Effector memory CD8-positive, alpha-beta T cell (primary cell): ENCODE measurements around the gene KRT23.

ENCODE experiments used
- ATAC-seq: fragments of 150-1000 bp; cut with Tn5 transposase; replicated peaks from 2 replicates; pipeline ENCODE4 v1.10.0; 2021; ENCODE audit warnings: mild to moderate bottlenecking, moderate library complexity
- DNase-seq, 3 experiments: peaks; one replicate each; pipeline ENCODE4 v3.0.0; 2021
- H3K27ac Mint-ChIP-seq, 2 donors: one replicate each; pipeline ENCODE4 v1.8.0; 2022; ENCODE audit warnings: mild to moderate bottlenecking in 2 of 2, mixed read lengths in 2 of 2, moderate library complexity in 2 of 2
- H3K27me3 Mint-ChIP-seq, 2 donors: one replicate each; pipeline ENCODE4 v1.8.0; 2022; ENCODE audit warnings: mixed read lengths in 2 of 2
- H3K36me3 Mint-ChIP-seq: one replicate; pipeline ENCODE4 v1.8.0; 2022; ENCODE audit warnings: mild to moderate bottlenecking, moderate library complexity, mixed read lengths; ENCODE audit not compliant: insufficient read depth
- H3K4me1 Mint-ChIP-seq, 2 donors: one replicate each; pipeline ENCODE4 v1.8.0; 2022; ENCODE audit warnings: low read depth in 2 of 2, mixed read lengths in 2 of 2
- H3K4me3 Mint-ChIP-seq, 2 donors: one replicate each; pipeline ENCODE4 v1.8.0; 2022; ENCODE audit warnings: mild to moderate bottlenecking in 2 of 2, mixed read lengths in 2 of 2, moderate library complexity in 2 of 2
- H3K9me3 Mint-ChIP-seq, 2 donors: one replicate each; pipeline ENCODE4 v1.8.0; 2022; ENCODE audit warnings: mixed read lengths in 2 of 2
- total RNA-seq, 9 experiments: gene quantifications; one replicate each; lab custom pipeline; 2026; lab: John Stamatoyannopoulos, UW

Gene KRT23
- 0 to 0.38 (median 0) reads per million in 9 experiments for total RNA-seq

GRCh38 chr17:40937384-40937819 is at the start of gene KRT23:
Gene KRT23, minus strand, starts transcription at chr17:40937646. Its CDS starts 1,043 bp downstream, at chr17:40936603.
- H3K9me3 Mint-ChIP-seq, result no peaks in the 10 kb centered on the region
- DNase-seq (no peak), ATAC-seq (peak; percentile 21)
- peaks cover 55 to 57% of the 10 kb centered on the region in 2 donors for H3K27me3 Mint-ChIP-seq
- H3K4me3 Mint-ChIP-seq, result peak within 1 kb of the TSS in 1 of 2 donors; percentile 62
- H3K4me1 Mint-ChIP-seq, result peaks cover 0 to 10% of the 10 kb centered on the region in 2 donors
- H3K27ac Mint-ChIP-seq, result peak within 1 kb of the TSS in 1 of 2 donors; percentile 81
- H3K36me3 Mint-ChIP-seq, result no peaks in the 10 kb centered on the region

- Mint-ChIP-seq H3K4me1 (no peaks in the 10 kb centered on the region), H3K36me3 (no peaks in the 10 kb centered on the region), H3K9me3 (no peaks in the 10 kb centered on the region), H3K4me3 (no peak overlapping the region), H3K27ac (no peak overlapping the region), H3K27me3 (peaks cover 30 to 41% of the 10 kb centered on the region in 2 donors)
- no peak for DNase-seq
- no peak for ATAC-seq
Observed at GRCh38 chr17:40986920-40987319, 49.5 kb upstream of the KRT23 start.

GRCh38 chr17:40984226-40984625 is 46.8 kb upstream of the KRT23 start, which contains the start of gene KRT40:
Gene KRT40, minus strand, starts transcription at chr17:40984326. Its CDS starts 53 bp downstream, at chr17:40984273.
- Mint-ChIP-seq H3K27me3 (peaks cover 33 to 62% of the 10 kb centered on the region in 2 donors), H3K27ac (no peak within 1 kb of the TSS), H3K4me3 (no peak within 1 kb of the TSS)

GRCh38 chr17:40981115-40981514 is 43.7 kb upstream of the KRT23 start:
- Mint-ChIP-seq H3K4me1 (no peaks in the 10 kb centered on the region), H3K27me3 (peaks cover 33 to 57% of the 10 kb centered on the region in 2 donors), H3K27ac (no peak overlapping the region), H3K4me3 (no peak overlapping the region), H3K9me3 (no peaks in the 10 kb centered on the region), H3K36me3 (no peaks in the 10 kb centered on the region)
- no peak for ATAC-seq
- DNase-seq, result no peak

More at GRCh38 chr17:40984226-40984625, 46.8 kb upstream of the KRT23 start, which contains the start of gene KRT40:
- DNase-seq (no peak), ATAC-seq (no peak)
- no peaks in the 10 kb centered on the region for H3K4me1 Mint-ChIP-seq
- no peaks in the 10 kb centered on the region for H3K36me3 Mint-ChIP-seq
- no peaks in the 10 kb centered on the region for H3K9me3 Mint-ChIP-seq

- Mint-ChIP-seq H3K9me3 (no peaks in the 10 kb centered on the region), H3K27me3 (peaks cover 38 to 60% of the 10 kb centered on the region in 2 donors), H3K4me3 (no peak overlapping the region), H3K27ac (no peak overlapping the region), H3K36me3 (no peaks in the 10 kb centered on the region), H3K4me1 (no peaks in the 10 kb centered on the region)
- DNase-seq (no peak), ATAC-seq (no peak)
Observed at GRCh38 chr17:40980596-40980995, 43.1 kb upstream of the KRT23 start.

- H3K27me3 Mint-ChIP-seq, result peaks cover 43 to 65% of the 10 kb centered on the region in 2 donors
Observed at GRCh38 chr17:40980117-40980516, 42.7 kb upstream of the KRT23 start.

GRCh38 chr17:40978575-40979151 is 41.2 kb upstream of the KRT23 start:
- Mint-ChIP-seq H3K9me3 (no peaks in the 10 kb centered on the region), H3K36me3 (no peaks in the 10 kb centered on the region), H3K27ac (no peak overlapping the region), H3K4me3 (no peak overlapping the region), H3K4me1 (no peaks in the 10 kb centered on the region), H3K27me3 (peaks cover 49 to 64% of the 10 kb centered on the region in 2 donors)
- DNase-seq (no peak), ATAC-seq (no peak)

More at GRCh38 chr17:40980117-40980516, 42.7 kb upstream of the KRT23 start:
- no peaks in the 10 kb centered on the region for H3K4me1 Mint-ChIP-seq
- ATAC-seq (no peak), DNase-seq (no peak)
- no peaks in the 10 kb centered on the region for H3K36me3 Mint-ChIP-seq
- no peak overlapping the region for H3K4me3 Mint-ChIP-seq
- H3K27ac Mint-ChIP-seq, result no peak overlapping the region
- no peaks in the 10 kb centered on the region for H3K9me3 Mint-ChIP-seq

- ATAC-seq (no peak), DNase-seq (no peak)
- Mint-ChIP-seq H3K4me3 (no peak overlapping the region), H3K9me3 (no peaks in the 10 kb centered on the region), H3K27ac (no peak overlapping the region), H3K4me1 (no peaks in the 10 kb centered on the region), H3K36me3 (no peaks in the 10 kb centered on the region), H3K27me3 (peaks cover 51 to 53% of the 10 kb centered on the region in 2 donors)
Observed at GRCh38 chr17:40975516-40975915, 38.1 kb upstream of the KRT23 start.

- no peak overlapping the region for H3K27ac Mint-ChIP-seq
- H3K4me1 Mint-ChIP-seq, result no peaks in the 10 kb centered on the region
- H3K9me3 Mint-ChIP-seq, result no peaks in the 10 kb centered on the region
Observed at GRCh38 chr17:40974366-40974765, 36.9 kb upstream of the KRT23 start.

GRCh38 chr17:40967582-40967981 is 30.1 kb upstream of the KRT23 start:
- ATAC-seq, result no peak

More at GRCh38 chr17:40974366-40974765, 36.9 kb upstream of the KRT23 start:
- ATAC-seq, result no peak
- Mint-ChIP-seq H3K36me3 (no peaks in the 10 kb centered on the region), H3K4me3 (no peak overlapping the region), H3K27me3 (peaks cover 46 to 52% of the 10 kb centered on the region in 2 donors)
- no peak for DNase-seq

GRCh38 chr17:40966848-40967247 is 29.4 kb upstream of the KRT23 start, which contains the start of gene KRT39:
Gene KRT39, minus strand, starts transcription at chr17:40966948. Its CDS starts 92 bp downstream, at chr17:40966856.
- H3K9me3 Mint-ChIP-seq, result no peaks in the 10 kb centered on the region
- no peaks in the 10 kb centered on the region for H3K36me3 Mint-ChIP-seq
- H3K4me1 Mint-ChIP-seq, result peaks cover 2 to 5% of the 10 kb centered on the region in 2 donors
- no peak within 1 kb of the TSS for H3K4me3 Mint-ChIP-seq
- ATAC-seq, result no peak
- peaks cover 19 to 27% of the 10 kb centered on the region in 2 donors for H3K27me3 Mint-ChIP-seq
- no peak for DNase-seq
- H3K27ac Mint-ChIP-seq, result no peak within 1 kb of the TSS

More at GRCh38 chr17:40967582-40967981, 30.1 kb upstream of the KRT23 start:
- DNase-seq, result no peak
- no peak overlapping the region for H3K4me3 Mint-ChIP-seq
- H3K36me3 Mint-ChIP-seq, result no peaks in the 10 kb centered on the region
- H3K4me1 Mint-ChIP-seq, result peaks cover 2 to 5% of the 10 kb centered on the region in 2 donors
- no peaks in the 10 kb centered on the region for H3K9me3 Mint-ChIP-seq
- no peak overlapping the region for H3K27ac Mint-ChIP-seq
- peaks cover 27 to 32% of the 10 kb centered on the region in 2 donors for H3K27me3 Mint-ChIP-seq

- H3K4me1 Mint-ChIP-seq, result peaks cover 5% of the 10 kb centered on the region in 2 donors
- H3K36me3 Mint-ChIP-seq, result no peaks in the 10 kb centered on the region
- ATAC-seq (peak; percentile 72), DNase-seq (no peak)
- no peak overlapping the region for H3K4me3 Mint-ChIP-seq
- H3K9me3 Mint-ChIP-seq, result no peaks in the 10 kb centered on the region
- peaks cover 19 to 24% of the 10 kb centered on the region in 2 donors for H3K27me3 Mint-ChIP-seq
- H3K27ac Mint-ChIP-seq, result no peak overlapping the region
Observed at GRCh38 chr17:40963838-40964237, 26.4 kb upstream of the KRT23 start.

GRCh38 chr17:40962059-40962561 is 24.7 kb upstream of the KRT23 start:
- no peak for ATAC-seq

GRCh38 chr17:40961591-40961990 is 24.1 kb upstream of the KRT23 start:
- Mint-ChIP-seq H3K27me3 (peaks cover 18 to 21% of the 10 kb centered on the region in 2 donors), H3K9me3 (no peaks in the 10 kb centered on the region), H3K4me1 (peaks cover 5% of the 10 kb centered on the region in 2 donors), H3K4me3 (no peak overlapping the region), H3K36me3 (no peaks in the 10 kb centered on the region), H3K27ac (no peak overlapping the region)
- no peak for DNase-seq
- no peak for ATAC-seq

More at GRCh38 chr17:40962059-40962561, 24.7 kb upstream of the KRT23 start:
- no peak overlapping the region for H3K27ac Mint-ChIP-seq
- H3K9me3 Mint-ChIP-seq, result no peaks in the 10 kb centered on the region
- H3K27me3 Mint-ChIP-seq, result peaks cover 14 to 20% of the 10 kb centered on the region in 2 donors
- no peak for DNase-seq
- H3K36me3 Mint-ChIP-seq, result no peaks in the 10 kb centered on the region
- no peak overlapping the region for H3K4me3 Mint-ChIP-seq
- H3K4me1 Mint-ChIP-seq, result peaks cover 5% of the 10 kb centered on the region in 2 donors
